HepG2 (cell line): Measurements from ENCODE around the gene ACADSB. TPM values are rescaled to one million over a fixed set of nuclear protein-coding genes. Genes with fewer than 3 reads are reported as not detected.

Source experiments
- BHLHE40 ChIP-seq: IDR thresholded peaks from 2 replicates; pipeline ENCODE4 v1.6.1; 2011; ENCODE audit warnings: low read length, improper control_type of control experiment
- HNRNPUL1 ChIP-seq: fragments of 200-400 bp; formaldehyde crosslinking; IDR thresholded peaks from 2 replicates; pipeline ENCODE4 v1.6.1; 2017; ENCODE audit warnings: low read depth, mild to moderate bottlenecking, low read length, moderate library complexity
- MAFF ChIP-seq: IDR thresholded peaks from 2 replicates; pipeline ENCODE4 v1.6.1; 2011; ENCODE audit warnings: low read depth, low read length, improper control_type of control experiment
- MLLT10 ChIP-seq: sonication (generic); formaldehyde crosslinking; IDR thresholded peaks from 2 replicates; pipeline ENCODE4 v1.4.0; 2020; ENCODE audit warnings: missing genetic modification reagents
- RBM22 ChIP-seq: fragments of 200-400 bp; formaldehyde crosslinking; optimal IDR thresholded peaks from 2 replicates; pipeline ENCODE3; 2017; ENCODE audit warnings: mild to moderate bottlenecking, low read length, moderate library complexity
- SIX4 ChIP-seq: sonication (generic); formaldehyde crosslinking; IDR thresholded peaks from 2 replicates; pipeline ENCODE4 v1.4.0; 2020; ENCODE audit warnings: missing genetic modification reagents
- SMAD9 ChIP-seq: sonication (generic); formaldehyde crosslinking; IDR thresholded peaks from 2 replicates; pipeline ENCODE4 v1.5.1; 2020; ENCODE audit warnings: mild to moderate bottlenecking, missing genetic modification reagents
- SMC3 ChIP-seq: IDR thresholded peaks from 2 replicates; pipeline ENCODE4 v1.6.1; 2011; ENCODE audit warnings: low read length, improper control_type of control experiment
- ZBTB38 ChIP-seq: sonication (generic); formaldehyde crosslinking; IDR thresholded peaks from 2 replicates; pipeline ENCODE4 v1.5.1; 2020; ENCODE audit warnings: mild to moderate bottlenecking, missing genetic modification reagents
- ZNF225 ChIP-seq: sonication (generic); formaldehyde crosslinking; IDR thresholded peaks from 2 replicates; pipeline ENCODE4 v1.4.0; 2020; ENCODE audit warnings: mild to moderate bottlenecking, missing genetic modification reagents
- ZNF292 ChIP-seq: sonication (generic); formaldehyde crosslinking; IDR thresholded peaks from 2 replicates; pipeline ENCODE4 v1.8.1; 2022; ENCODE audit warnings: mild to moderate bottlenecking, low read depth, missing genetic modification reagents, borderline replicate concordance
- ZNF331 ChIP-seq: sonication (generic); formaldehyde crosslinking; IDR thresholded peaks from 2 replicates; pipeline ENCODE4 v1.4.0; 2020; ENCODE audit warnings: missing genetic modification reagents
- ZNF33A ChIP-seq: sonication (generic); formaldehyde crosslinking; IDR thresholded peaks from 2 replicates; pipeline ENCODE4 v1.5.1; 2020; ENCODE audit warnings: missing genetic modification reagents, mild to moderate bottlenecking, moderate library complexity, borderline replicate concordance
- ZNF382 ChIP-seq: sonication (generic); formaldehyde crosslinking; IDR thresholded peaks from 2 replicates; pipeline ENCODE4 v1.5.0; 2020; ENCODE audit warnings: missing genetic modification reagents, mild to moderate bottlenecking, borderline replicate concordance
- ZNF407 ChIP-seq: sonication (generic); formaldehyde crosslinking; IDR thresholded peaks from one replicate; pipeline ENCODE4 v1.5.1; 2020; ENCODE audit warnings: mild to moderate bottlenecking, missing genetic modification reagents; ENCODE audit errors: not compliant biosample characterization
- ZNF468 ChIP-seq: sonication (generic); formaldehyde crosslinking; IDR thresholded peaks from 2 replicates; pipeline ENCODE4 v1.8.0; 2022; ENCODE audit warnings: mild to moderate bottlenecking, moderate library complexity, missing genetic modification reagents
- polyA plus RNA-seq, 8 experiments: library from polyadenylated mRNA; depleted of rRNA in 3 of 8; stranded (reverse) in 7 of 8; unstranded in 1 of 8; fragments of >200 nt; fragmentation: Illumina TruSeq in 4 of 8; extraction: Trizol in 4 of 8; gene quantifications; 2 replicates each; pipeline versions ENCODE4 v1.2.1 to v1.2.3, GENCODE V29; 2011 to 2016; ENCODE audit warnings: low read depth in 4 of 8, missing spikeins in 1 of 8, mixed read lengths in 1 of 8; ENCODE audit not compliant: insufficient read depth in 1 of 8
- total RNA-seq, 5 experiments: library from RNA; depleted of rRNA; stranded (reverse); fragments of >200 nt; fragmentation: Illumina TruSeq; extraction: Trizol; gene quantifications; 2 replicates each; pipeline ENCODE4 v1.2.3, GENCODE V29; 2016; ENCODE audit warnings: low read depth in 1 of 5
- TF ChIP-seq, protein P1 (sequence below): IDR thresholded peaks from 2 replicates; pipeline ENCODE4 v1.6.1; 2018; ENCODE audit warnings: missing genetic modification reagents, mild to moderate bottlenecking, missing compliant biosample characterization
- TF ChIP-seq, protein P2 (sequence below): sonication (generic); formaldehyde crosslinking; IDR thresholded peaks from 2 replicates; pipeline ENCODE4 v1.4.0; 2020; ENCODE audit warnings: missing genetic modification reagents

Gene ACADSB
- total and polyA plus RNA-seq, 2 of the 13 experiments (the other 11 are each of a cell fraction or from before 2014, with no cell fraction given): 80.0 to 87.6 TPM

- TF ChIP-seq, protein P1, sequence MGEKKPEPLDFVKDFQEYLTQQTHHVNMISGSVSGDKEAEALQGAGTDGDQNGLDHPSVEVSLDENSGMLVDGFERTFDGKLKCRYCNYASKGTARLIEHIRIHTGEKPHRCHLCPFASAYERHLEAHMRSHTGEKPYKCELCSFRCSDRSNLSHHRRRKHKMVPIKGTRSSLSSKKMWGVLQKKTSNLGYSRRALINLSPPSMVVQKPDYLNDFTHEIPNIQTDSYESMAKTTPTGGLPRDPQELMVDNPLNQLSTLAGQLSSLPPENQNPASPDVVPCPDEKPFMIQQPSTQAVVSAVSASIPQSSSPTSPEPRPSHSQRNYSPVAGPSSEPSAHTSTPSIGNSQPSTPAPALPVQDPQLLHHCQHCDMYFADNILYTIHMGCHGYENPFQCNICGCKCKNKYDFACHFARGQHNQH (CRISPR knock-in tag): no peak
- TF ChIP-seq ZNF407 (CRISPR knock-in tag) (no peak), ZNF225 (no peak), SIX4 (no peak), ZNF382 (CRISPR knock-in tag) (no peak), SMAD9 (CRISPR knock-in tag) (no peak), MLLT10 (CRISPR knock-in tag) (no peak), BHLHE40 (peak; percentile 82), ZNF292 (CRISPR knock-in tag) (no peak), SMC3 (peak; percentile 79), ZNF33A (CRISPR knock-in tag) (no peak), ZNF331 (CRISPR knock-in tag) (no peak), ZBTB38 (CRISPR knock-in tag) (0 out of 2 replicates have a peak, but pooled peaks have one; percentile 53), ZNF468 (CRISPR knock-in tag) (no peak), MAFF (0 out of 2 replicates have a peak, but pooled peaks have one; percentile 4), HNRNPUL1 (no peak), RBM22 (peak; percentile 30)
- TF ChIP-seq, protein P2, sequence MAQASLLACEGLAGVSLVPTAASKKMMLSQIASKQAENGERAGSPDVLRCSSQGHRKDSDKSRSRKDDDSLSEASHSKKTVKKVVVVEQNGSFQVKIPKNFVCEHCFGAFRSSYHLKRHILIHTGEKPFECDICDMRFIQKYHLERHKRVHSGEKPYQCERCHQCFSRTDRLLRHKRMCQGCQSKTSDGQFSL (CRISPR knock-in tag): no peak
These were observed 34.7 kb downstream of the ACADSB start (continued) for GRCh38 chr10:123043409-123043925.
